GM12864 (cell line): ENCODE results near the gene CENPV.

ENCODE experiments used
- DNase-seq: peaks from one replicate; pipeline ENCODE4 v3.0.0-alpha.2; 2011; ENCODE audit warnings: low read depth
- H3K4me3 ChIP-seq: 2 replicates; pipeline ENCODE4 v1.5.1; 2011; ENCODE audit warnings: mild to moderate bottlenecking, low read depth, low read length, control low read depth
- TF ChIP-seq, protein P1 (sequence below): IDR thresholded peaks from 2 replicates; pipeline ENCODE4 v1.5.1; 2011; ENCODE audit warnings: low read depth, mild to moderate bottlenecking, moderate library complexity, low read length, control low read depth, inconsistent platforms; ENCODE audit errors: missing control alignments

The CENPV gene

DNA sequence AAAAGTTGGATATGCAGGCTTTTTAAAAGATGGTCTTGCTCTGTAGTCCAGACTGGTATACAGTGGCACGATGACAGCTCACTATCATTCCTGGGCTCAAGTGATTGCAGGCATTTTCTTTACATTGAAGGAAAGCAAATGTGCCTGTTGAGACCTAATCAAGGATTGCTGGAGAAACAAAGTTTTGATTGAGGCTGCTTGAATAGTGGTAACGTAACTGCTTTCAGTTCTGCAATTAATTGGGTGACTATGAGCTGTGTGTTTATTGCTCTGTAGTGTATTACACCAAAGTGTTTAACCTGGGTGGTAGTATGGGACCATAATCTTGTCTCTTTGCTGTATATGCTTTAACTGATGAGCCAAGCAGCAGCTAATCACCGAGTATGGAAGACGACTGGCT lies 29.9 kb upstream of the CENPV start:
- H3K4me3 ChIP-seq, result no peak overlapping the region
- TF ChIP-seq, protein P1, sequence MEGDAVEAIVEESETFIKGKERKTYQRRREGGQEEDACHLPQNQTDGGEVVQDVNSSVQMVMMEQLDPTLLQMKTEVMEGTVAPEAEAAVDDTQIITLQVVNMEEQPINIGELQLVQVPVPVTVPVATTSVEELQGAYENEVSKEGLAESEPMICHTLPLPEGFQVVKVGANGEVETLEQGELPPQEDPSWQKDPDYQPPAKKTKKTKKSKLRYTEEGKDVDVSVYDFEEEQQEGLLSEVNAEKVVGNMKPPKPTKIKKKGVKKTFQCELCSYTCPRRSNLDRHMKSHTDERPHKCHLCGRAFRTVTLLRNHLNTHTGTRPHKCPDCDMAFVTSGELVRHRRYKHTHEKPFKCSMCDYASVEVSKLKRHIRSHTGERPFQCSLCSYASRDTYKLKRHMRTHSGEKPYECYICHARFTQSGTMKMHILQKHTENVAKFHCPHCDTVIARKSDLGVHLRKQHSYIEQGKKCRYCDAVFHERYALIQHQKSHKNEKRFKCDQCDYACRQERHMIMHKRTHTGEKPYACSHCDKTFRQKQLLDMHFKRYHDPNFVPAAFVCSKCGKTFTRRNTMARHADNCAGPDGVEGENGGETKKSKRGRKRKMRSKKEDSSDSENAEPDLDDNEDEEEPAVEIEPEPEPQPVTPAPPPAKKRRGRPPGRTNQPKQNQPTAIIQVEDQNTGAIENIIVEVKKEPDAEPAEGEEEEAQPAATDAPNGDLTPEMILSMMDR, result no peak
- DNase-seq, result no peak

DNA sequence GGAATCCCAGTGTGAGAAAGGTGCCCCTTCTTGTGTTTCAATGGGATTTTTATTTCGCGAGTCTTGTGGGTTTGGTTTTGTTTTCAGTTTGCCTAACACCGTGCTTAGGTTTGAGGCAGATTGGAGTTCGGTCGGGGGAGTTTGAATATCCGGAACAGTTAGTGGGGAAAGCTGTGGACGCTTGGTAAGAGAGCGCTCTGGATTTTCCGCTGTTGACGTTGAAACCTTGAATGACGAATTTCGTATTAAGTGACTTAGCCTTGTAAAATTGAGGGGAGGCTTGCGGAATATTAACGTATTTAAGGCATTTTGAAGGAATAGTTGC lies 28.2 kb upstream of the CENPV start:
- DNase-seq, result peak; percentile 22
- TF ChIP-seq, protein P1, result no peak
- peak overlapping the region; percentile 87 for H3K4me3 ChIP-seq

DNA sequence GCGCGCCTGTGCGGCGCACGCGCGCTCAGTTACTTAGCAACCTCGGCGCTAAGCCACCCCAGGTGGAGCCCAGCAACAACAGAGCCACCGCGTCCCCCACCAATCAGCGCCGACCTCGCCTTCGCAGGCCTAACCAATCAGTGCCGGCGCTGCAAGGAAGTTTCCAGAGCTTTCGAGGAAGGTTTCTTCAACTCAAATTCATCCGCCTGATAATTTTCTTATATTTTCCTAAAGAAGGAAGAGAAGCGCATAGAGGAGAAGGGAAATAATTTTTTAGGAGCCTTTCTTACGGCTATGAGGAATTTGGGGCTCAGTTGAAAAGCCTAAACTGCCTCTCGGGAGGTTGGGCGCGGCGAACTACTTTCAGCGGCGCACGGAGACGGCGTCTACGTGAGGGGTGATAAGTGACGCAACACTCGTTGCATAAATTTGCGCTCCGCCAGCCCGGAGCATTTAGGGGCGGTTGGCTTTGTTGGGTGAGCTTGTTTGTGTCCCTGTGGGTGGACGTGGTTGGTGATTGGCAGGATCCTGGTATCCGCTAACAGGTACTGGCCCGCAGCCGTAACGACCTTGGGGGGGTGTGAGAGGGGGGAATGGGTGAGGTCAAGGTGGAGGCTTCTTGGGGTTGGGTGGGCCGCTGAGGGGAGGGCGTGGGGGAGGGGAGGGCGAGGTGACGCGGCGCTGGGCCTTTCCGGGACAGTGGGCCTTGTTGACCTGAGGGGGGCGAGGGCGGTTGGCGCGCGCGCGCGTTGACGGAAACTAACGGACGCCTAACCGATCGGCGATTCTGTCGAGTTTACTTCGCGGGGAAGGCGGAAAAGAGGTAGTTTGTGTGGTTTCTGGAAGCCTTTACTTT lies 27.6 kb upstream of the CENPV start, which contains the start of gene UBB:
TSS of gene UBB (plus strand) at position 452 of the 856 bp plus-strand sequence. CDS start 817 bp downstream, outside the sequence.
- peak; percentile 97 for DNase-seq
- TF ChIP-seq, protein P1, result peak; percentile 33
- H3K4me3 ChIP-seq, result peak within 1 kb of the TSS; percentile 87

DNA sequence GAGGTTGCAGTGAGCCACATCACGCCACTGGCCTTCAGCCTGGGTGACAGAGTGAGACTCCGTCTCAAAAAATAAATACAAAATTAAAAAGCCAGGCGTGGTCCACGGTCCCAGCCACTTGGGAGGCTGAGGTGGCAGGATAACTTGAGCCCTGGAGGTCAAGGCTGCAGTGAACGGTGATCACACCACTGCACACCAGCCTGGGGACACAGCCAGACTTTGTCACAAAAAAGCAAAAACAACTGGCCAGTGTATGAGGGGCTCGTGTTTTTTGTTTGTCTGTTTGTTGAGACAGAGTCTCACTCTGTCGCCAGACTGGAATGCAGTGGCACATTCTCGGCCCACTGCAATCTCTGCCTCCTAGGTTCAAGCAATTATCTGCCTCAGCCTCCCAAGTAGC lies 26.4 kb upstream of the CENPV start:
- no peak overlapping the region for H3K4me3 ChIP-seq
- TF ChIP-seq, protein P1, result no peak
- DNase-seq, result no peak

DNA sequence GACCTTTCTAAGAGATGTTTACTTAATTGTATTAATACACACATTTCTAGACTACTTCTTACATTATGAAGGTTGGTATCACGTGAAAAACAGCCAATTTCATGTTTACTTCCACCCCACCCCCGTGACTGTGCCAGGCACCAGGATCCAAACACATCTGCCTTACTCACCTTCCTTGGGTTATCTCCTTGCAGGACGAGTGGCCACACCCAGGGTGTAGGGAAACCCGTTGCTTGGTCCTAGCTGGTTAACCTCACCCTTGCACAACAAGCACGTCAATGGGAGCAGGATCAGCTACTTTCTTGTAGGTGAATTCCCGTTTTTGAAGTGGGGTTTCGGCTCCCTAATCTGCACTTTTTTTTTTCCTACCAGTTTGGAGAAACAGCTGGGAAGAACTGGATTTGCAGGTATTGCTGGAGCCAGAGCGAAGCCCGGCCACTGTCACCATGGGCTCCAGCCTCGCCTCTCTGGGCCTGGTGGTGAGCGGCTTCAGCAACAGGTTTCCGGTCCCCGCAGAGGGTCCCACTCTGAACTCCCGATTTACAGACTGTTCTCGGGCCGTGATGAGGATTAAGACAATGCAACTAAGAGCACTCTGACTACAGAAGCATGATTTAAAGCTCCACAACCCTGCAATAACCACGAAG lies 25.5 kb upstream of the CENPV start:
- DNase-seq, result no peak
- TF ChIP-seq, protein P1, result no peak
- no peak overlapping the region for H3K4me3 ChIP-seq

DNA sequence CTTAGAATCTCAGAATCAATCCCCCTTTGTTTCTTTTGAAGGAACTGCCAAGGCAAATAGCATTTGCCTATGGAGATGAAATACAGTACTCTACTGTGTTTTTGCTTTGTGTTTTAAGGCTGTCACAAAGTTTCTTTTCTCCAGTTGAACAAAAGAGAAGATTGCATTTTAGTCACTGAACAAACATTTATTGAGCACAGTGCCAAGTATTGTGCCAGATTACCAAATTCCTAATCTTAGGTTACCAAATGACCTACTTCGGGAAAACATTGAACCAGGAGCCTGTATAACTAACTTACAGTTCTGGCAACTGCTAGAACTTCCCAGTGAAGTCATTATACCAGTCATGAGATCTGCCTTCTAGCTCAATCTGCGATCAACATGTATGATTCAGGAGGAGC lies 24.7 kb upstream of the CENPV start:
- TF ChIP-seq, protein P1, result no peak
- no peak for DNase-seq
- H3K4me3 ChIP-seq, result no peak overlapping the region
